Measurements from ENCODE around the gene IRF2BP1. TPM values are rescaled to one million over a fixed set of nuclear protein-coding genes. Genes with fewer than 3 reads are reported as not detected.
A peak's percentile ranks its signal among the peaks of the same experiment; 100 is the strongest.

The IRF2BP1 gene
- total and polyA plus RNA-seq, 2 of the 13 experiments (the other 11 are each of a cell fraction or from before 2014, with no cell fraction given), result 4.3 to 14.3 TPM

DNA sequence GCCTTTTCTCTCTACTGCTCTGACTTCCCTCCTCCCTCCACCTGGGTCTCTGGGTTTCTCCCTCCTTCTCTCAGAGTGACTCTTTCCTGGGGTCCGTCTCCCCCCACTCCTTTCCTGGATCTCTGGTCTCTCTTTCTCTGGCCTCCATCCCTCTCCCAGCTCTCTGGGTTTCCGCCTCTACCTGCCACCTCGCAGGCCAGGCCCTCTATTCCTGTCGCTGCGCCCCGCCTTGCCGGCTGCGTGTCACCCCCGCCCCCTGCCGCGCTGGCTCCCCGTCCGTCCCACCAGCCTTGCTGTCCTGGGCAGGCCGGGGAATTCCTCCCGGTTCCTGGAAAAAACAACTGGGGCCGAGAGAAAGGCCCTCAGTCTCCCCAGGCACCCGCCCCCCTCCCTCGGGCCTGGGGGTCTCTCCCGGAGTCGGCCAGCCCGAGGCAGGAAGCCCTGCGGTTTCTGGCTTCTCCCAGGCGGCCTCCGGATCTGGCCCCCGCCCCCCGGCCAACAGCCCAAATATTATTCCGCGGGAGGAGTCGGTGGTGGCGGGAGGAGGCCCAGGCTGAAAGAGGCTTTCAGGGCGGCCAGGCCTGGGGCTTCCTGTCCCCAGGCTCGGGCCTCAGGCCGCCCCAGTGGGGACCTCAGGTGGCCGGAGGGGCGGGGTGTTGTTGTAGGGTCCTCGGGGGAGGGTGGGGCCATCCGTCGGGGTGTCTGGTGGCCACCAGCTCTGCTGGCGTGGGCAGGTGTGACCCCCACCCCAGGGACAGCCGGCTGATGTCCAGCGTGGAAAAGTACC is 9.3 kb downstream of the IRF2BP1 start (continued):
- TF ChIP-seq ZNF614 (CRISPR knock-in tag; IDR thresholded peaks at IDR 0.05; ENCODE audit: borderline replicate concordance), result peak; percentile 45
- peak; percentile 95 for TF ChIP-seq HIVEP1 (CRISPR knock-in tag; IDR thresholded peaks at IDR 0.05)
- TF ChIP-seq TERF1 (CRISPR knock-in tag; IDR thresholded peaks at IDR 0.05), result no peak
- peak; percentile 73 for TF ChIP-seq ZNF768 (CRISPR knock-in tag; IDR thresholded peaks at IDR 0.05)
- TF ChIP-seq GTF3A (CRISPR knock-in tag; conservative IDR thresholded peaks at IDR 0.05), result no peak
- TF ChIP-seq ARHGAP35 (CRISPR knock-in tag; IDR thresholded peaks at IDR 0.05; ENCODE audit: borderline replicate concordance), result peak; percentile 73; the same call in 1 of the 2 replicates
- peak; percentile 84 for TF ChIP-seq RBFOX2 (IDR thresholded peaks at IDR 0.05; ENCODE audit: low read depth, low read length)
- 0 out of 2 replicates have a peak, but pooled peaks have one; percentile 33 for TF ChIP-seq NCOR1 (IDR thresholded peaks at IDR 0.05; ENCODE audit: borderline replicate concordance, low read length)
- TF ChIP-seq, protein P1, sequence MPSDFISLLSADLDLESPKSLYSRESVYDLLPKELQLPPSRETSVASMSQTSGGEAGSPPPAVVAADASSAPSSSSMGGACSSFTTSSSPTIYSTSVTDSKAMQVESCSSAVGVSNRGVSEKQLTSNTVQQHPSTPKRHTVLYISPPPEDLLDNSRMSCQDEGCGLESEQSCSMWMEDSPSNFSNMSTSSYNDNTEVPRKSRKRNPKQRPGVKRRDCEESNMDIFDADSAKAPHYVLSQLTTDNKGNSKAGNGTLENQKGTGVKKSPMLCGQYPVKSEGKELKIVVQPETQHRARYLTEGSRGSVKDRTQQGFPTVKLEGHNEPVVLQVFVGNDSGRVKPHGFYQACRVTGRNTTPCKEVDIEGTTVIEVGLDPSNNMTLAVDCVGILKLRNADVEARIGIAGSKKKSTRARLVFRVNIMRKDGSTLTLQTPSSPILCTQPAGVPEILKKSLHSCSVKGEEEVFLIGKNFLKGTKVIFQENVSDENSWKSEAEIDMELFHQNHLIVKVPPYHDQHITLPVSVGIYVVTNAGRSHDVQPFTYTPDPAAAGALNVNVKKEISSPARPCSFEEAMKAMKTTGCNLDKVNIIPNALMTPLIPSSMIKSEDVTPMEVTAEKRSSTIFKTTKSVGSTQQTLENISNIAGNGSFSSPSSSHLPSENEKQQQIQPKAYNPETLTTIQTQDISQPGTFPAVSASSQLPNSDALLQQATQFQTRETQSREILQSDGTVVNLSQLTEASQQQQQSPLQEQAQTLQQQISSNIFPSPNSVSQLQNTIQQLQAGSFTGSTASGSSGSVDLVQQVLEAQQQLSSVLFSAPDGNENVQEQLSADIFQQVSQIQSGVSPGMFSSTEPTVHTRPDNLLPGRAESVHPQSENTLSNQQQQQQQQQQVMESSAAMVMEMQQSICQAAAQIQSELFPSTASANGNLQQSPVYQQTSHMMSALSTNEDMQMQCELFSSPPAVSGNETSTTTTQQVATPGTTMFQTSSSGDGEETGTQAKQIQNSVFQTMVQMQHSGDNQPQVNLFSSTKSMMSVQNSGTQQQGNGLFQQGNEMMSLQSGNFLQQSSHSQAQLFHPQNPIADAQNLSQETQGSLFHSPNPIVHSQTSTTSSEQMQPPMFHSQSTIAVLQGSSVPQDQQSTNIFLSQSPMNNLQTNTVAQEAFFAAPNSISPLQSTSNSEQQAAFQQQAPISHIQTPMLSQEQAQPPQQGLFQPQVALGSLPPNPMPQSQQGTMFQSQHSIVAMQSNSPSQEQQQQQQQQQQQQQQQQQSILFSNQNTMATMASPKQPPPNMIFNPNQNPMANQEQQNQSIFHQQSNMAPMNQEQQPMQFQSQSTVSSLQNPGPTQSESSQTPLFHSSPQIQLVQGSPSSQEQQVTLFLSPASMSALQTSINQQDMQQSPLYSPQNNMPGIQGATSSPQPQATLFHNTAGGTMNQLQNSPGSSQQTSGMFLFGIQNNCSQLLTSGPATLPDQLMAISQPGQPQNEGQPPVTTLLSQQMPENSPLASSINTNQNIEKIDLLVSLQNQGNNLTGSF (CRISPR knock-in tag; IDR thresholded peaks at IDR 0.05), result no peak; the same call in 1 of the 2 replicates
- TF ChIP-seq MIXL1 (CRISPR knock-in tag; IDR thresholded peaks at IDR 0.05), result no peak
- peak; percentile 65; the same call in 1 of the 2 replicates for TF ChIP-seq ZNF772 (CRISPR knock-in tag; IDR thresholded peaks at IDR 0.05)
- peak; percentile 66; the same call in 1 of the 2 replicates for TF ChIP-seq ZNF709 (CRISPR knock-in tag; IDR thresholded peaks at IDR 0.05)
- peak; percentile 71; the same call in 1 of the 2 replicates for TF ChIP-seq ZNF275 (CRISPR knock-in tag; IDR thresholded peaks at IDR 0.05; ENCODE audit: borderline replicate concordance)
- TF ChIP-seq ZNF652 (CRISPR knock-in tag; IDR thresholded peaks at IDR 0.05; ENCODE audit: borderline replicate concordance, low read depth), result peak; percentile 35; the same call in 1 of the 2 replicates
- TF ChIP-seq SNAI1 (CRISPR knock-in tag; IDR thresholded peaks at IDR 0.05; ENCODE audit: borderline replicate concordance), result 0 out of 2 replicates have a peak, but pooled peaks have one; percentile 53
- TF ChIP-seq KMT2B (CRISPR knock-in tag; IDR thresholded peaks at IDR 0.05), result 0 out of 2 replicates have a peak, but pooled peaks have one; percentile 27
- TF ChIP-seq RAD21 (CRISPR knock-in tag; IDR thresholded peaks at IDR 0.05), result peak; percentile 17; the same call in 1 of the 2 replicates
- TF ChIP-seq ZNF138 (CRISPR knock-in tag; IDR thresholded peaks at IDR 0.05; ENCODE audit: low read depth), result 0 out of 2 replicates have a peak, but pooled peaks have one; percentile 33
- no peak for TF ChIP-seq SOX13 (IDR thresholded peaks at IDR 0.05)
- TF ChIP-seq SOX13 (CRISPR knock-in tag; conservative IDR thresholded peaks at IDR 0.05 in 1 of 2, IDR thresholded peaks at IDR 0.05 in 1 of 2), result peak in 1 of 2 experiments; percentile 42; a peak in 2 of 4 replicates

Measured in HepG2 (cell line).